HCT116 (cell line): ENCODE data around the gene SEMA3G. TPM values are rescaled to one million over a fixed set of nuclear protein-coding genes. Genes with fewer than 3 reads are reported as not detected.

Source experiments
- ATAC-seq: fragments of 200-7000 bp; cut with Tn5 transposase; 2 replicates; pipeline ENCODE4 v1.9.1; 2020; ENCODE audit warnings: mild to moderate bottlenecking, moderate library complexity
- BruUV-seq: library from RNA; stranded (reverse); fragments of 400-500 nt; replicated peaks from 2 replicates; lab custom pipeline; 2021; lab: Mats Ljungman, UMichigan
- CTCF ChIA-PET: fragments of 300-600 bp; sonication (Branson Sonifier 250); formaldehyde crosslinking; loops from one replicate; lab custom pipeline; 2021; ENCODE audit warnings: antibody characterized with exemption; lab: Charles Lee
- POLR2A ChIA-PET: fragments of 300-600, 350-600 bp; sonication (Branson Sonifier 250); formaldehyde crosslinking; loops from one replicate; lab custom pipeline; 2021; ENCODE audit warnings: antibody characterized with exemption; lab: Charles Lee
- RAD21 ChIA-PET, 2 experiments: fragments of 300-600 bp; sonication (Branson Sonifier 250); formaldehyde crosslinking; loops; one replicate each; lab custom pipeline; 2023; ENCODE audit warnings: low total read pairs in 2 of 2; ENCODE audit not compliant: uncharacterized antibody in 2 of 2, unreplicated experiment in 2 of 2, low non-redundant PET in 1 of 2; lab: Charles Lee
- DNase-seq: peaks from one replicate; pipeline ENCODE4 v3.0.0-alpha.2; 2010; ENCODE audit warnings: low read depth, low spot score
- H2AFZ ChIP-seq: fragments of 200-600 bp; shearing (Covaris generic), sonication (generic); 2 replicates; pipeline ENCODE4 v1.6.1; 2017; ENCODE audit warnings: low read depth, mixed run types, mixed read lengths, antibody characterized with exemption, low read length; ENCODE audit not compliant: poor library complexity, severe bottlenecking
- H3K27ac ChIP-seq: 2 replicates; pipeline ENCODE4 v1.5.1; 2012; ENCODE audit warnings: low read depth, low read length
- H3K27me3 ChIP-seq: fragments of 200-600 bp; sonication (generic); 2 replicates; pipeline ENCODE4 v1.6.1; 2016; ENCODE audit warnings: mixed run types, low read length, mixed read lengths; ENCODE audit not compliant: insufficient read depth
- H3K36me3 ChIP-seq, 2 experiments: fragments of 200-500 bp in 1 of 2; fragments of 200-600 bp in 1 of 2; sonication (Bioruptor generic) in 1 of 2; sonication (generic) in 1 of 2; 2 replicates each; pipeline versions ENCODE4 v1.5.1 to v1.6.1; 2014 to 2016; ENCODE audit warnings: low read length in 2 of 2, inconsistent platforms in 1 of 2, mixed read lengths in 1 of 2, mixed run types in 1 of 2; ENCODE audit not compliant: insufficient read depth in 2 of 2, control insufficient read depth in 1 of 2
- H3K4me1 ChIP-seq, 2 experiments: fragments of 200-600 bp in 1 of 2; sonication (generic) in 1 of 2; 2 replicates each; pipeline versions ENCODE4 v1.5.1 to v1.6.1; 2012 to 2017; ENCODE audit warnings: low read length in 2 of 2, inconsistent platforms in 1 of 2, mild to moderate bottlenecking in 1 of 2, mixed read lengths in 1 of 2, mixed run types in 1 of 2, moderate library complexity in 1 of 2; ENCODE audit not compliant: insufficient read depth in 2 of 2, control insufficient read depth in 1 of 2
- H3K4me2 ChIP-seq: fragments of 200-600 bp; sonication (generic); 2 replicates; pipeline ENCODE4 v1.6.1; 2017; ENCODE audit warnings: mixed run types, low read length, mixed read lengths
- H3K4me3 ChIP-seq, 2 experiments: fragments of 200-600 bp in 1 of 2; sonication (generic) in 1 of 2; replicated peaks in 1 of 2; 2 replicates each; pipeline ENCODE4 v1.5.1; 2011 to 2016; ENCODE audit warnings: low read length in 2 of 2, control low read depth in 1 of 2, low read depth in 1 of 2, mild to moderate bottlenecking in 1 of 2, mixed read lengths in 1 of 2, mixed run types in 1 of 2
- H3K79me2 ChIP-seq: fragments of 200-600 bp; sonication (generic); 2 replicates; pipeline ENCODE4 v1.6.1; 2017; ENCODE audit warnings: mild to moderate bottlenecking, mixed run types, low read length, moderate library complexity, mixed read lengths; ENCODE audit not compliant: insufficient read depth
- H3K9ac ChIP-seq: fragments of 200-600 bp; sonication (generic); 2 replicates; pipeline ENCODE4 v1.6.1; 2016; ENCODE audit warnings: low read length, mixed read lengths
- H3K9me2 ChIP-seq: fragments of 200-600 bp; sonication (generic), shearing (Covaris generic); 2 replicates; pipeline ENCODE4 v1.6.1; 2017; ENCODE audit warnings: mixed run types, mild to moderate bottlenecking, moderate library complexity; ENCODE audit not compliant: insufficient read depth
- H3K9me3 ChIP-seq, 2 experiments: fragments of 200-500 bp in 1 of 2; fragments of 200-600 bp in 1 of 2; sonication (Bioruptor generic) in 1 of 2; sonication (generic) in 1 of 2; 2 replicates each; pipeline ENCODE4 v1.6.1; 2014 to 2017; ENCODE audit warnings: low read length in 2 of 2, mixed read lengths in 2 of 2, inconsistent platforms in 1 of 2, low read depth in 1 of 2, mild to moderate bottlenecking in 1 of 2, mixed run types in 1 of 2, moderate library complexity in 1 of 2; ENCODE audit not compliant: control insufficient read depth in 1 of 2, insufficient read depth in 1 of 2
- H4K20me1 ChIP-seq: fragments of 200-600 bp; sonication (generic), shearing (Covaris generic); 2 replicates; pipeline ENCODE4 v1.6.1; 2017; ENCODE audit warnings: mixed run types, mild to moderate bottlenecking, moderate library complexity; ENCODE audit not compliant: insufficient read depth
- CEBPB ChIP-seq: IDR thresholded peaks from 2 replicates; pipeline ENCODE4 v1.6.1; 2012; ENCODE audit warnings: low read depth
- CTCF ChIP-seq, 3 experiments: fragments of 200-600 bp in 1 of 3; sonication (generic) in 1 of 3; IDR thresholded peaks in 2 of 3; conservative IDR thresholded peaks in 1 of 3; 2 replicates each; pipeline ENCODE4 v1.5.1; 2012 to 2017; ENCODE audit warnings: low read depth in 2 of 3, low read length in 2 of 3, antibody characterized with exemption in 1 of 3, borderline replicate concordance in 1 of 3, control low read depth in 1 of 3, mild to moderate bottlenecking in 1 of 3, mixed read lengths in 1 of 3, mixed run types in 1 of 3, moderate library complexity in 1 of 3; ENCODE audit not compliant: insufficient read depth in 1 of 3
- SIN3A ChIP-seq: IDR thresholded peaks from 2 replicates; pipeline ENCODE4 v1.6.1; 2012; ENCODE audit warnings: low read depth
- SP1 ChIP-seq: IDR thresholded peaks from 2 replicates; pipeline ENCODE4 v1.6.1; 2012; ENCODE audit warnings: low read depth
- SRF ChIP-seq: IDR thresholded peaks from 2 replicates; pipeline ENCODE4 v1.6.1; 2012; ENCODE audit warnings: low read depth
- YY1 ChIP-seq: IDR thresholded peaks from 2 replicates; pipeline ENCODE4 v1.6.1; 2011; ENCODE audit warnings: low read length, low read depth, moderate library complexity, mild to moderate bottlenecking; ENCODE audit not compliant: insufficient replicate concordance; ENCODE audit errors: extremely low read depth
- intact Hi-C: fragments of 100-400 bp; cut with micrococcal nuclease; formaldehyde crosslinking; loops from 2 replicates; pipeline ENCODE4 v1.10.0; 2022
- total RNA-seq: library from RNA; stranded (reverse); gene quantifications from one replicate; pipeline ENCODE4 v1.2.1, GENCODE V29; 2021; ENCODE audit not compliant: unreplicated experiment
- TF ChIP-seq, protein P1 (sequence below): IDR thresholded peaks from 2 replicates; pipeline ENCODE4 v1.6.1; 2012; ENCODE audit warnings: low read depth

SEMA3G gene
- total RNA-seq, 1 experiment from 2014 or later: 4.2 TPM

GRCh38 chr3:52406791-52407510 is 38.0 kb downstream of the SEMA3G start:
- H3K36me3 ChIP-seq: peaks cover 30 to 65% of the 10 kb centered on the region in 2 experiments
- ATAC-seq (no peak), DNase-seq (no peak)
- no peak overlapping the region for H2AFZ ChIP-seq
- RAD21 ChIA-PET: interaction anchor here in 1 of 2 experiments (0.7 kb wide), 1 partner anchor 239 kb away, joined by 3 read pairs; no protein-coding TSS in a partner anchor
- peaks cover 11 to 22% of the 10 kb centered on the region in 2 experiments; a peak in 3 of 4 replicates for H3K4me1 ChIP-seq
- H3K79me2 ChIP-seq: peaks cover 26% of the 10 kb centered on the region
- POLR2A ChIA-PET: no interaction called here
- TF ChIP-seq, protein P1, sequence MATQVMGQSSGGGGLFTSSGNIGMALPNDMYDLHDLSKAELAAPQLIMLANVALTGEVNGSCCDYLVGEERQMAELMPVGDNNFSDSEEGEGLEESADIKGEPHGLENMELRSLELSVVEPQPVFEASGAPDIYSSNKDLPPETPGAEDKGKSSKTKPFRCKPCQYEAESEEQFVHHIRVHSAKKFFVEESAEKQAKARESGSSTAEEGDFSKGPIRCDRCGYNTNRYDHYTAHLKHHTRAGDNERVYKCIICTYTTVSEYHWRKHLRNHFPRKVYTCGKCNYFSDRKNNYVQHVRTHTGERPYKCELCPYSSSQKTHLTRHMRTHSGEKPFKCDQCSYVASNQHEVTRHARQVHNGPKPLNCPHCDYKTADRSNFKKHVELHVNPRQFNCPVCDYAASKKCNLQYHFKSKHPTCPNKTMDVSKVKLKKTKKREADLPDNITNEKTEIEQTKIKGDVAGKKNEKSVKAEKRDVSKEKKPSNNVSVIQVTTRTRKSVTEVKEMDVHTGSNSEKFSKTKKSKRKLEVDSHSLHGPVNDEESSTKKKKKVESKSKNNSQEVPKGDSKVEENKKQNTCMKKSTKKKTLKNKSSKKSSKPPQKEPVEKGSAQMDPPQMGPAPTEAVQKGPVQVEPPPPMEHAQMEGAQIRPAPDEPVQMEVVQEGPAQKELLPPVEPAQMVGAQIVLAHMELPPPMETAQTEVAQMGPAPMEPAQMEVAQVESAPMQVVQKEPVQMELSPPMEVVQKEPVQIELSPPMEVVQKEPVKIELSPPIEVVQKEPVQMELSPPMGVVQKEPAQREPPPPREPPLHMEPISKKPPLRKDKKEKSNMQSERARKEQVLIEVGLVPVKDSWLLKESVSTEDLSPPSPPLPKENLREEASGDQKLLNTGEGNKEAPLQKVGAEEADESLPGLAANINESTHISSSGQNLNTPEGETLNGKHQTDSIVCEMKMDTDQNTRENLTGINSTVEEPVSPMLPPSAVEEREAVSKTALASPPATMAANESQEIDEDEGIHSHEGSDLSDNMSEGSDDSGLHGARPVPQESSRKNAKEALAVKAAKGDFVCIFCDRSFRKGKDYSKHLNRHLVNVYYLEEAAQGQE: no peak
- no peak for TF ChIP-seq CEBPB
- no peak for TF ChIP-seq CTCF (IDR thresholded peaks at IDR 0.05 in 2 of 3, conservative IDR thresholded peaks at IDR 0.05 in 1 of 3; ENCODE audit: borderline replicate concordance in 1 of 3, insufficient read depth in 1 of 3, low read depth in 2 of 3, low read length in 2 of 3)
- TF ChIP-seq SP1: no peak
- TF ChIP-seq YY1: no peak
- TF ChIP-seq SRF: no peak
- no peak for TF ChIP-seq SIN3A
- CTCF ChIA-PET: no interaction called here
- no peaks in the 10 kb centered on the region for H4K20me1 ChIP-seq
- no peak overlapping the region for H3K4me3 ChIP-seq
- H3K27ac ChIP-seq: no peak overlapping the region
- no TSS peak for BruUV-seq
- no peaks in the 10 kb centered on the region for H3K9me3 ChIP-seq
- H3K9ac ChIP-seq: no peak overlapping the region
- H3K4me2 ChIP-seq: no peak overlapping the region
- no peaks in the 10 kb centered on the region for H3K9me2 ChIP-seq
- intact Hi-C loops: no loop called here
- H3K27me3 ChIP-seq: no peaks in the 10 kb centered on the region
